Vagina (tissue), 2 donors: ENCODE measurements around the gene TPR. TPM values are rescaled to one million over a fixed set of nuclear protein-coding genes. Genes with fewer than 3 reads are reported as not detected.

Source experiments
- DNase-seq, 2 donors: peaks; one replicate each; pipeline ENCODE4 v3.0.0-alpha.2; 2017; ENCODE audit errors: extremely low spot score in 2 of 2
- H3K27ac ChIP-seq: fragments of 200-600 bp; sonication (generic); one replicate; pipeline ENCODE4 v1.5.1; 2019
- H3K27me3 ChIP-seq: fragments of 200-600 bp; sonication (generic); one replicate; pipeline ENCODE4 v1.5.1; 2019
- H3K36me3 ChIP-seq, 2 donors: fragments of 200-600 bp; sonication (generic); one replicate each; pipeline ENCODE4 v1.5.1; 2017 to 2019
- H3K4me1 ChIP-seq: fragments of 200-600 bp; sonication (generic); one replicate; pipeline ENCODE4 v1.5.1; 2019
- H3K4me3 ChIP-seq, 2 donors: fragments of 200-600 bp; sonication (generic); 1 replicate in 1 of 2; 2 replicates in 1 of 2; pipeline ENCODE4 v1.5.1; 2016 to 2019
- H3K9me3 ChIP-seq: fragments of 200-600 bp; sonication (generic); one replicate; pipeline ENCODE4 v1.5.1; 2019
- CTCF ChIP-seq, 3 experiments: fragments of 450-650 bp in 2 of 3; fragments of 200-600 bp in 1 of 3; sonication (generic) in 1 of 3; IDR thresholded peaks; one replicate each; pipeline ENCODE4 v1.5.1; 2017 to 2019; ENCODE audit warnings: antibody characterized with exemption in 3 of 3, mild to moderate bottlenecking in 2 of 3, moderate library complexity in 2 of 3
- POLR2A ChIP-seq, 2 donors: fragments of 450-650 bp; IDR thresholded peaks; one replicate each; pipeline ENCODE4 v1.6.1; 2017; ENCODE audit warnings: antibody characterized with exemption in 2 of 2, mild to moderate bottlenecking in 2 of 2, moderate library complexity in 2 of 2
- POLR2AphosphoS5 ChIP-seq, 2 donors: sonication (generic); formaldehyde crosslinking; IDR thresholded peaks; one replicate each; pipeline ENCODE4 v1.9.0; 2017; ENCODE audit warnings: antibody characterized with exemption in 2 of 2, mild to moderate bottlenecking in 2 of 2, low read depth in 1 of 2; ENCODE audit not compliant: insufficient read depth in 1 of 2
- intact Hi-C: fragments of 100-400 bp; cut with DNase I; formaldehyde crosslinking; loops from one replicate; pipeline ENCODE4 v1.15.1; 2023
- total RNA-seq: library from RNA; depleted of rRNA; stranded (reverse); fragments of >200 nt; gene quantifications from one replicate; pipeline ENCODE4 v1.2.3, GENCODE V29; 2016

The TPR gene
- total RNA-seq, 1 donor from 2014 or later, result 70.5 TPM

DNA sequence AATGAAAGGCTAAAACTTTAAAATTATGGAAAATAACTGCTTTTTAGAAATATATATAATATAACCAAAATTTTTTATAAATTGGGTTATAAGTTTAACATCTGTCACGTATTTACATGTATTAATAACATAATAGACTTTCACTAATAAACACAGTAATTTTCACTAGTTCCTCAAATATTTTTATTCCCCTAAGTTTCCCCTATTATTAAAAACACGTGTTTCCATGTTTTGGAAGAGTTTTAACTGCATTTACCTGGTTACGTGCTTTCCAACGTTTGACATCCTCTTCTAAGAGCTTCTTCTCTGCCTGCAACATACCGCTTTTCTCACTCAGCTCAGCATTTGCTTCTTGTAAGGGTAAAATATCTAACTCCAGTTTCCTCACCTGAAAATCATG is 34.3 kb downstream of the TPR start:
- no peaks in the 10 kb centered on the region for H3K4me1 ChIP-seq
- DNase-seq, result no peak
- no peak overlapping the region for H3K27ac ChIP-seq
- peaks cover 14 to 96% of the 10 kb centered on the region in 2 donors for H3K36me3 ChIP-seq
- intact Hi-C loops, result no loop called here
- H3K27me3 ChIP-seq, result no peaks in the 10 kb centered on the region
- no peak overlapping the region for H3K4me3 ChIP-seq
- TF ChIP-seq CTCF (IDR thresholded peaks at IDR 0.05), result no peak
- TF ChIP-seq POLR2AphosphoS5 (IDR thresholded peaks at IDR 0.05; ENCODE audit: insufficient read depth in 1 of 2, low read depth in 1 of 2), result no peak
- TF ChIP-seq POLR2A (IDR thresholded peaks at IDR 0.05), result no peak
- H3K9me3 ChIP-seq, result no peaks in the 10 kb centered on the region

DNA sequence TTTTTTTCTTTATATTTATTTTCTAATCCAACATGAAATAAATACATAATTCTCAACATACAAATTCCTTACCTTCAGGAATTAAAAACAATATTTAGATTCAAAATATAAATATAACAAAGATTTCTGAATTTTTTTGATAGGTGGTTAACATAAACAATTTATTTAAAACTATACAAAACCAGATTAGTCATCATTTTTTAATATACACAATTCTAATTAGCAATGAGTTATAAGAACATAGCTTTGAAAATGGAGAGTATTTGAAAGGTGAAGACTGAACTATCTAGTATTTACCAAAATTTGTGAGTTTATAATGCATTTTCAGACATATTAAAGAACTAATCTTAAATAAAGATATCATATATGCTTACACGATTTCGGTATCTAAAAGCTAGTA is 37.5 kb downstream of the TPR start:
- H3K27ac ChIP-seq, result no peak overlapping the region
- H3K9me3 ChIP-seq, result no peaks in the 10 kb centered on the region
- no peak overlapping the region for H3K4me3 ChIP-seq
- H3K36me3 ChIP-seq, result peaks cover 5 to 96% of the 10 kb centered on the region in 2 donors
- intact Hi-C loops, result no loop called here
- H3K27me3 ChIP-seq, result no peaks in the 10 kb centered on the region
- DNase-seq, result no peak
- no peaks in the 10 kb centered on the region for H3K4me1 ChIP-seq
- TF ChIP-seq CTCF (IDR thresholded peaks at IDR 0.05) (no peak), POLR2A (IDR thresholded peaks at IDR 0.05) (no peak), POLR2AphosphoS5 (IDR thresholded peaks at IDR 0.05; ENCODE audit: insufficient read depth in 1 of 2, low read depth in 1 of 2) (no peak)

DNA sequence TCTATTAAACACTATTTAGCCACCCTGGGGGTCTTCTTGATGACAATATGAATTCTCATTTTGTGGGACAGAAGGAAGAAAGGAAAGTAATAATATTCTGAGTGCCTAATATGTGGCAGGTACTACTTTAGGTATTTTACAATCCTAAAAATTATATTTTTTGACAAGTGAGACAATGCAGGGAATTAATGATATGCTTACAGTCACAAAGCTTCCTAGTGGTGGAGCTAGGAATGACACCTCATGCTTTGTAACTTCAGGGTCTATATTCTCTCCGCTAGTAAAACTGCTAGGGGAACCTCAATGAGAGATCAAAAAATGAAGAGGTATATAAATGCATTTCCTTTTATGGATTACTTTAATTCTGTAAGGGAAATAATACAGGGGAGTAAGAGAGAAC is 44.3 kb downstream of the TPR start:
- H3K36me3 ChIP-seq, result peaks cover 6 to 91% of the 10 kb centered on the region in 2 donors

GRCh38 chr1:186327331-186327730 is 47.7 kb downstream of the TPR start:
- Histone ChIP-seq H3K27me3 (no peaks in the 10 kb centered on the region), H3K9me3 (no peaks in the 10 kb centered on the region), H3K36me3 (peaks cover 6 to 86% of the 10 kb centered on the region in 2 donors), H3K4me1 (no peaks in the 10 kb centered on the region), H3K27ac (no peak overlapping the region), H3K4me3 (no peak overlapping the region)
- DNase-seq, result no peak
- intact Hi-C loops, result no loop called here
- TF ChIP-seq CTCF (IDR thresholded peaks at IDR 0.05) (no peak), POLR2AphosphoS5 (IDR thresholded peaks at IDR 0.05; ENCODE audit: insufficient read depth in 1 of 2, low read depth in 1 of 2) (no peak), POLR2A (IDR thresholded peaks at IDR 0.05) (no peak)

More for the DNA sequence above, 44.3 kb downstream of the TPR start:
- Histone ChIP-seq H3K4me1 (no peaks in the 10 kb centered on the region), H3K27ac (no peak overlapping the region), H3K9me3 (no peaks in the 10 kb centered on the region), H3K27me3 (no peaks in the 10 kb centered on the region), H3K4me3 (no peak overlapping the region)
- no peak for TF ChIP-seq CTCF (IDR thresholded peaks at IDR 0.05)
- TF ChIP-seq POLR2A (IDR thresholded peaks at IDR 0.05), result no peak
- no peak for TF ChIP-seq POLR2AphosphoS5 (IDR thresholded peaks at IDR 0.05; ENCODE audit: insufficient read depth in 1 of 2, low read depth in 1 of 2)
- no peak for DNase-seq
- intact Hi-C loops, result no loop called here

DNA sequence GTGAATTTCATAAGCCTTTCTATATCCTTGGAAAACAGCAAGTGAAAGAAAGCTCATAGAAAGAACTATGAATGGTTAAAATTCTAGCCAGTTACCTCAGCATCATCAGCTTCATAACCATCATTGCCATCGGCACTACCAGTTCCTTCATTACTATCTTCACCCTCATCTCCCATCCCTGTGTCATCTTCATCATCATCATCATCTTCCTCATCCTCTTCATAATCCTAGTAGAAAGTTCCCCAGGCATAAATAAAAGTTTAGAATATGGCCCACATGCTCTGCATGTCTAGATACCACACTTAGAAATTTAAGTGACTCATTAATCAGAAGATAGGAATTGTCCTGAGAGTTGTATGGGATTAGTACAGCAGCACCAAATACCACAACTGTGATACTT is 49.0 kb downstream of the TPR start:
- H3K27ac ChIP-seq, result no peak overlapping the region
- H3K4me3 ChIP-seq, result no peak overlapping the region
- TF ChIP-seq CTCF (IDR thresholded peaks at IDR 0.05), result no peak
- TF ChIP-seq POLR2A (IDR thresholded peaks at IDR 0.05), result no peak
- TF ChIP-seq POLR2AphosphoS5 (IDR thresholded peaks at IDR 0.05; ENCODE audit: insufficient read depth in 1 of 2, low read depth in 1 of 2), result no peak
- H3K4me1 ChIP-seq, result no peaks in the 10 kb centered on the region
- H3K9me3 ChIP-seq, result no peaks in the 10 kb centered on the region
- no peaks in the 10 kb centered on the region for H3K27me3 ChIP-seq
- H3K36me3 ChIP-seq, result peaks cover 6 to 86% of the 10 kb centered on the region in 2 donors
- intact Hi-C loops, result no loop called here
- DNase-seq, result no peak
